CD4-positive, CD25-positive, alpha-beta regulatory T cell (primary cell): ENCODE results near the gene UBE2M. TPM values are rescaled to one million over a fixed set of nuclear protein-coding genes. Genes with fewer than 3 reads are reported as not detected.

ENCODE experiments used
- ATAC-seq, 2 donors: fragments of 150-1000 bp; cut with Tn5 transposase; one replicate each; pipeline ENCODE4 v1.10.0; 2021; ENCODE audit warnings: low read depth in 2 of 2, moderate number of reproducible peaks in 2 of 2, moderate library complexity in 1 of 2
- DNase-seq, 3 donors: peaks; one replicate each; pipeline versions ENCODE4 v3.0.0 to v3.0.0-alpha.2; 2012 to 2022; ENCODE audit warnings: mixed read lengths in 1 of 3
- H3K27ac ChIP-seq: one replicate; pipeline ENCODE4 v1.7.0; 2013; ENCODE audit warnings: mild to moderate bottlenecking, low read length; ENCODE audit not compliant: insufficient read depth, poor library complexity, severe bottlenecking
- H3K27me3 ChIP-seq: one replicate; pipeline ENCODE4 v1.7.0; 2013; ENCODE audit warnings: low read length; ENCODE audit not compliant: control insufficient read depth, insufficient read depth
- H3K36me3 ChIP-seq: one replicate; pipeline ENCODE4 v1.7.0; 2013; ENCODE audit warnings: mild to moderate bottlenecking, low read length, moderate library complexity; ENCODE audit not compliant: control insufficient read depth, insufficient read depth
- H3K4me1 ChIP-seq: 2 replicates; pipeline ENCODE4 v1.7.0; 2013; ENCODE audit warnings: mild to moderate bottlenecking, low read length; ENCODE audit not compliant: insufficient read depth, control insufficient read depth, poor library complexity, severe bottlenecking
- H3K4me3 ChIP-seq: one replicate; pipeline ENCODE4 v1.7.0; 2013; ENCODE audit warnings: low read depth, mild to moderate bottlenecking, low read length, moderate library complexity
- H3K9me3 ChIP-seq, 2 experiments: 1 replicate in 1 of 2; 2 replicates in 1 of 2; pipeline ENCODE4 v1.7.0; 2013; ENCODE audit warnings: low read length in 2 of 2, mild to moderate bottlenecking in 1 of 2, moderate library complexity in 1 of 2; ENCODE audit not compliant: control insufficient read depth in 2 of 2
- H3K27ac Mint-ChIP-seq, 3 donors: one replicate each; pipeline ENCODE4 v1.8.0; 2020 to 2022; ENCODE audit warnings: mild to moderate bottlenecking in 3 of 3, mixed read lengths in 3 of 3, moderate library complexity in 2 of 3
- H3K27me3 Mint-ChIP-seq: one replicate; pipeline ENCODE4 v1.8.0; 2022; ENCODE audit warnings: mild to moderate bottlenecking, mixed read lengths
- H3K36me3 Mint-ChIP-seq: one replicate; pipeline ENCODE4 v1.8.0; 2020; ENCODE audit warnings: mixed read lengths
- H3K4me1 Mint-ChIP-seq, 4 donors: one replicate each; pipeline ENCODE4 v1.8.0; 2020 to 2022; ENCODE audit warnings: mixed read lengths in 4 of 4, mild to moderate bottlenecking in 1 of 4
- H3K4me3 Mint-ChIP-seq, 4 donors: one replicate each; pipeline ENCODE4 v1.8.0; 2020 to 2022; ENCODE audit warnings: mild to moderate bottlenecking in 4 of 4, mixed read lengths in 4 of 4, moderate library complexity in 3 of 4
- H3K9me3 Mint-ChIP-seq, 7 donors: one replicate each; pipeline ENCODE4 v1.8.0; 2020 to 2022; ENCODE audit warnings: mixed read lengths in 7 of 7, mild to moderate bottlenecking in 3 of 7, moderate library complexity in 2 of 7
- polyA plus RNA-seq, 4 donors: library from polyadenylated mRNA; unstranded; fragments of 300-500 nt; fragmentation: Illumina TruSeq; gene quantifications; one replicate each; pipeline ENCODE4 v1.2.3, GENCODE V29; 2021
- total RNA-seq: library from RNA; stranded (reverse); gene quantifications from one replicate; pipeline ENCODE4 v1.2.3, GENCODE V29; 2022

Gene UBE2M
- total and polyA plus RNA-seq, 5 donors from 2014 or later, result 8.7 to 50.2 (median 15.8) TPM

GRCh38 chr19:58550362-58551122 lies 7.9 kb downstream of the UBE2M start:
- no peak for DNase-seq
- Histone ChIP-seq H3K4me3 (no peak overlapping the region), H3K36me3 (peaks cover 58% of the 10 kb centered on the region), H3K4me1 (peaks cover 41% of the 10 kb centered on the region), H3K27ac (no peak overlapping the region), H3K9me3 (no peaks in the 10 kb centered on the region), H3K27me3 (no peaks in the 10 kb centered on the region)
- H3K27ac Mint-ChIP-seq, result no peak overlapping the region
- no peaks in the 10 kb centered on the region for H3K27me3 Mint-ChIP-seq
- no peak for ATAC-seq
- H3K4me1 Mint-ChIP-seq, result peaks cover 0 to 63% (median 38%) of the 10 kb centered on the region in 4 donors
- H3K36me3 Mint-ChIP-seq, result peaks cover 39% of the 10 kb centered on the region
- H3K9me3 Mint-ChIP-seq, result peaks cover 0 to 1% (median 0%) of the 10 kb centered on the region in 7 donors
- peak overlapping the region in 1 of 4 donors; percentile 93 for H3K4me3 Mint-ChIP-seq

GRCh38 chr19:58549664-58550361 lies 8.6 kb downstream of the UBE2M start:
- Histone ChIP-seq H3K4me1 (peaks cover 43% of the 10 kb centered on the region), H3K27ac (no peak overlapping the region), H3K9me3 (no peaks in the 10 kb centered on the region), H3K27me3 (no peaks in the 10 kb centered on the region), H3K36me3 (peaks cover 58% of the 10 kb centered on the region), H3K4me3 (no peak overlapping the region)
- Mint-ChIP-seq H3K4me3 (peak overlapping the region in 1 of 4 donors; percentile 93), H3K27ac (no peak overlapping the region), H3K27me3 (no peaks in the 10 kb centered on the region), H3K36me3 (peaks cover 39% of the 10 kb centered on the region), H3K9me3 (peaks cover 0 to 1% (median 0%) of the 10 kb centered on the region in 7 donors), H3K4me1 (peaks cover 0 to 61% (median 38%) of the 10 kb centered on the region in 4 donors)
- ATAC-seq (no peak), DNase-seq (no peak)

GRCh38 chr19:58548859-58549663 lies 9.3 kb downstream of the UBE2M start:
- ATAC-seq, result no peak
- no peak overlapping the region for H3K27ac ChIP-seq
- peaks cover 0 to 57% (median 34%) of the 10 kb centered on the region in 4 donors for H3K4me1 Mint-ChIP-seq

GRCh38 chr19:58547323-58548312 lies 10.8 kb downstream of the UBE2M start:
- Histone ChIP-seq H3K4me1 (peaks cover 36% of the 10 kb centered on the region), H3K27me3 (no peaks in the 10 kb centered on the region), H3K4me3 (no peak overlapping the region), H3K9me3 (no peaks in the 10 kb centered on the region), H3K36me3 (peaks cover 56% of the 10 kb centered on the region), H3K27ac (peak overlapping the region; percentile 21)
- H3K36me3 Mint-ChIP-seq, result peaks cover 29% of the 10 kb centered on the region
- peak overlapping the region; percentile 33 to 96 (median 76) for H3K4me3 Mint-ChIP-seq
- H3K27me3 Mint-ChIP-seq, result peaks cover 13% of the 10 kb centered on the region
- peaks cover 0 to 3% (median 0%) of the 10 kb centered on the region in 7 donors for H3K9me3 Mint-ChIP-seq
- H3K27ac Mint-ChIP-seq, result peak overlapping the region in 1 of 3 donors; percentile 59
- H3K4me1 Mint-ChIP-seq, result peaks cover 0 to 55% (median 32%) of the 10 kb centered on the region in 4 donors
- ATAC-seq (no peak), DNase-seq (no peak)

More at GRCh38 chr19:58548859-58549663, 9.3 kb downstream of the UBE2M start:
- Mint-ChIP-seq H3K9me3 (peaks cover 0 to 1% (median 0%) of the 10 kb centered on the region in 7 donors), H3K27me3 (peaks cover 2% of the 10 kb centered on the region), H3K27ac (no peak overlapping the region), H3K4me3 (peak overlapping the region in 1 of 4 donors; percentile 96), H3K36me3 (peaks cover 39% of the 10 kb centered on the region)
- no peaks in the 10 kb centered on the region for H3K9me3 ChIP-seq
- peaks cover 37% of the 10 kb centered on the region for H3K4me1 ChIP-seq
- peaks cover 58% of the 10 kb centered on the region for H3K36me3 ChIP-seq
- no peak overlapping the region for H3K4me3 ChIP-seq
- no peak for DNase-seq
- H3K27me3 ChIP-seq, result no peaks in the 10 kb centered on the region

- no peak for ATAC-seq
- Mint-ChIP-seq H3K4me1 (peaks cover 0 to 49% (median 29%) of the 10 kb centered on the region in 4 donors), H3K4me3 (peak overlapping the region; percentile 91 to 97 (median 94)), H3K9me3 (peaks cover 0 to 1% (median 0%) of the 10 kb centered on the region in 7 donors), H3K27me3 (peaks cover 14% of the 10 kb centered on the region), H3K36me3 (peaks cover 19% of the 10 kb centered on the region), H3K27ac (peak overlapping the region in 2 of 3 donors; percentile 89 to 90)
- H3K4me3 ChIP-seq, result peak overlapping the region; percentile 67
- peak overlapping the region; percentile 21 for H3K27ac ChIP-seq
- peaks cover 40% of the 10 kb centered on the region for H3K36me3 ChIP-seq
- H3K9me3 ChIP-seq, result no peaks in the 10 kb centered on the region
- peaks cover 36% of the 10 kb centered on the region for H3K4me1 ChIP-seq
- no peak for DNase-seq
- no peaks in the 10 kb centered on the region for H3K27me3 ChIP-seq
Measured at GRCh38 chr19:58546019-58546530, 12.3 kb downstream of the UBE2M start.

GRCh38 chr19:58545286-58546018 lies 13.0 kb downstream of the UBE2M start:
- H3K4me1 Mint-ChIP-seq, result peaks cover 0 to 47% (median 29%) of the 10 kb centered on the region in 4 donors
- H3K27ac ChIP-seq, result peak overlapping the region; percentile 57
- peaks cover 36% of the 10 kb centered on the region for H3K4me1 ChIP-seq
- H3K27me3 Mint-ChIP-seq, result peaks cover 14% of the 10 kb centered on the region
- peaks cover 17% of the 10 kb centered on the region for H3K36me3 Mint-ChIP-seq
- peaks cover 34% of the 10 kb centered on the region for H3K36me3 ChIP-seq
- peak in 1 of 3 donors; percentile 34 for DNase-seq
- H3K9me3 ChIP-seq, result no peaks in the 10 kb centered on the region
- peak overlapping the region; percentile 91 to 97 (median 94) for H3K4me3 Mint-ChIP-seq
- peaks cover 0 to 1% (median 0%) of the 10 kb centered on the region in 7 donors for H3K9me3 Mint-ChIP-seq
- peak overlapping the region; percentile 89 to 91 (median 90) for H3K27ac Mint-ChIP-seq
- no peak for ATAC-seq
- H3K4me3 ChIP-seq, result peak overlapping the region; percentile 67
- H3K27me3 ChIP-seq, result no peaks in the 10 kb centered on the region
